ENCODE results near the gene DENR. TPM values are rescaled to one million over a fixed set of nuclear protein-coding genes. Genes with fewer than 3 reads are reported as not detected.

The DENR gene
- total and polyA plus RNA-seq, 12 donors = 13.3 to 52.6 (median 29.7) TPM

DNA sequence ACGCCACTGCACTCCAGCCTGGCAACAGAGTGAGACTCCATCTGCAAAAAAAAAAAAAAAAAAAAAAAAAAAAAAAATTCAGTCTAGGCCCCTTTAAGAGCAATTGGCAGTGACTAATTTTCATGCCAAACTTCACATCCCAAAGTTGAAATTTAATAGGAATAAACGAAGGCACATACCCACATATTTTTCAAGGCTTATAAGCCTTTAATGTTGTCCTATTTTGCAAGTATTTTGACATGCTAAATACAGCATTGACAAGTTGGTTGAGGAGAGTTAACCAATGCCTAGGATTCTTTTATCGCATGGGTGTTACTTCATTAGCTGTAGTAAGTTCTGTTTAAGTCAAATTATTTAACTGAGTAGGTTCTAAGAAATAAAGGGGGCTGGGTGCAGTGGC is 59.2 kb downstream of the DENR start:
- WGBS, 4 donors = 61 to 66% (median 63%) methylated on average over 3 of the region's 3 CpGs
- Histone ChIP-seq H3K9me3 (replicated peaks in 1 of 3) (no peaks in the 10 kb centered on the region), H3K27me3 (no peaks in the 10 kb centered on the region), H3K4me1 (replicated peaks in 1 of 2) (no peaks in the 10 kb centered on the region), H3K27ac (no peak overlapping the region), H3K36me3 (replicated peaks in 1 of 2) (no peaks in the 10 kb centered on the region), H3K4me3 (no peak overlapping the region)
- TF ChIP-seq POLR2A (IDR thresholded peaks at IDR 0.05) (no peak), CTCF (IDR thresholded peaks at IDR 0.05) (no peak)
- intact Hi-C loops (cut with DNase I) = no loop called here
- no peak for DNase-seq

- Histone ChIP-seq H3K9me3 (replicated peaks in 1 of 3) (no peaks in the 10 kb centered on the region), H3K27ac (no peak overlapping the region), H3K27me3 (no peaks in the 10 kb centered on the region), H3K4me3 (no peak overlapping the region), H3K4me1 (replicated peaks in 1 of 2) (no peaks in the 10 kb centered on the region), H3K36me3 (replicated peaks in 1 of 2) (no peaks in the 10 kb centered on the region)
- TF ChIP-seq POLR2A (IDR thresholded peaks at IDR 0.05) (no peak), CTCF (IDR thresholded peaks at IDR 0.05) (no peak)
- intact Hi-C loops (cut with DNase I) = no loop called here
- WGBS, 4 donors = 77 to 86% (median 82%) methylated on average over 9 to 10 of the region's 10 CpGs
- DNase-seq = no peak
Measured at GRCh38 chr12:122813310-122813713, 60.7 kb downstream of the DENR start.

DNA sequence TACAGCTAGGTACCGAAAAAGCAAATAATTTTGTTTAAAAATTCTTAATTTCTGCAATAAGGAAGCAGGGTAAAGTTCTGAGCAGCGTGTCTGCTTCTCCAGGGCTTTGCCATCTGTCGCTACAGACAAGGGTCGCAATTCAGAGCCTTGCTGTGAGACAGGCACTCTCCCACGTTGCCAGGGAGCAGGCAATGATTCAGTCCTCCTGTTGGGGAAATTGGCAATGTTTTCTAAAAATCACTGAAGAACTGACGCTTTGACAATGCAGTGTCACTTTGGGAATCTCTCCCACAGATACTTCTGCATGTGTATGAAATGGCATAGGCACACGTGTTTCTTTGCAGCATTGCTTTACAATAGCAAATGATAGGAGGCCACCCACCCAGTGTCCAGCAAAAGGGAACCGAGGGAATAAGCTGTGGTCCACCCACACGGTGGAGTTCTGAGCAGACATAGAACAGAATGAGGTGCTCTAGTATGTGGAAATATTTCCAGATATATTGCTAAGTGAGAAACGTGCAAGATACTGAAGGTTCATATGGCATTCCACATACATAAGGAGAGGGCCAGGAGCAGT is 66.7 kb downstream of the DENR start:
- DNase-seq = no peak
- Histone ChIP-seq H3K9me3 (replicated peaks in 1 of 3) (no peaks in the 10 kb centered on the region), H3K27me3 (no peaks in the 10 kb centered on the region), H3K4me3 (no peak overlapping the region), H3K27ac (no peak overlapping the region), H3K4me1 (replicated peaks in 1 of 2) (no peaks in the 10 kb centered on the region), H3K36me3 (replicated peaks in 1 of 2) (no peaks in the 10 kb centered on the region)
- intact Hi-C loops (cut with DNase I) = no loop called here
- WGBS, 4 donors = 72 to 78% (median 74%) methylated on average over 10 of the region's 10 CpGs
- TF ChIP-seq CTCF (IDR thresholded peaks at IDR 0.05) (no peak), POLR2A (IDR thresholded peaks at IDR 0.05) (no peak)

DNA sequence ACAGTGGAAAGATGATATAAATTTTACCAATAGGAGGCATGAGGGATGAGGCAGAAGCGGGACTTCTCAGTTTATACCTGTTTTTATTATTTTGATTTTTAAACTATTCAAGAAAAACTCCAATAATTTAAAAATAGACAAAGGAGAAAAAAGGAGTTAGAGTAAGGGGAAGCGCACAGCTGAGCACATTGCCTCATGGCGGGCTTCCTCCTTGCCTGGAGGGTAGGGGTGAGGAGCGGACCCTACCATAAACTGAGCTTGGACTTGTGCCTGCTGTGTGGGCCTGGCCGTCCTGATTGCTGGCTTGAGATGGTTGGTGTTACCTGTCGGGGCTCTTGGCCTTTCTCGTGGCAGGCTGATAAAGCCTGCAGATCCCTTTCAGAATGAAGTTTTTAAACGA is 67.5 kb downstream of the DENR start:
- intact Hi-C loops (cut with DNase I) = no loop called here
- H3K27me3 ChIP-seq = no peaks in the 10 kb centered on the region
- 87 to 92% (median 88%) methylated on average over 8 of the region's 8 CpGs for WGBS, 4 donors
- H3K9me3 ChIP-seq (replicated peaks in 1 of 3) = no peaks in the 10 kb centered on the region
- H3K4me3 ChIP-seq = no peak overlapping the region
- DNase-seq = no peak
- no peak overlapping the region for H3K27ac ChIP-seq
- H3K4me1 ChIP-seq (replicated peaks in 1 of 2) = no peaks in the 10 kb centered on the region
- TF ChIP-seq CTCF (IDR thresholded peaks at IDR 0.05) (no peak), POLR2A (IDR thresholded peaks at IDR 0.05) (no peak)
- no peaks in the 10 kb centered on the region for H3K36me3 ChIP-seq (replicated peaks in 1 of 2)

Small RNAs within 50 kb of the gene (small RNA-seq; reads per million reads assigned to genes)
- gene AC026333.2 (0 reads per million in 2 donors), gene RF00019 (0 reads per million in 2 donors)

Other genes with a start within 250 kb of the DENR start
- 100 to 1,000 TPM in 1 of 9 donors, 10 to 100 TPM in 8; 25.6 to 117 (median 59.5) TPM for gene RSRC2, start 225.9 kb upstream of the DENR start, total RNA-seq
- gene RSRC2, start 225.9 kb upstream of the DENR start, polyA plus RNA-seq = 100 to 1,000 TPM in 1 of 3 donors, 10 to 100 TPM in 2; 65.0 to 142 (median 66.0) TPM
- 10 to 100 TPM in 6 of 9 donors, 1 to 10 TPM in 3; 5.7 to 38.5 (median 11.4) TPM for gene KNTC1, start 225.6 kb upstream of the DENR start, total RNA-seq
- 10 to 100 TPM in 2 of 3 donors, 1 to 10 TPM in 1; 8.0 to 28.0 (median 21.0) TPM for gene KNTC1, start 225.6 kb upstream of the DENR start, polyA plus RNA-seq
- gene HCAR2, start 49.5 kb upstream of the DENR start, total RNA-seq = under 1 TPM in 3 of 9 donors, not detected in 6; 0.14 to 0.26 (median 0.23) TPM
- gene HCAR2, start 49.5 kb upstream of the DENR start, polyA plus RNA-seq = under 1 TPM in 2 of 3 donors, not detected in 1; 0.08 to 0.98 TPM
- under 1 TPM in 3 of 9 donors, not detected in 6; 0.11 to 0.26 (median 0.14) TPM for gene HCAR3, start 36.0 kb upstream of the DENR start, total RNA-seq
- gene HCAR3, start 36.0 kb upstream of the DENR start, polyA plus RNA-seq = under 1 TPM in 1 of 3 donors, not detected in 2; 0.47 TPM
- under 1 TPM in 7 of 9 donors, not detected in 2; 0.07 to 0.34 (median 0.14) TPM for gene HCAR1, start 22.0 kb upstream of the DENR start, total RNA-seq
- under 1 TPM; 0.08 to 0.30 (median 0.09) TPM for gene HCAR1, start 22.0 kb upstream of the DENR start, polyA plus RNA-seq
- under 1 TPM; 0.14 to 0.98 (median 0.42) TPM for gene CCDC62, start 21.7 kb downstream of the DENR start, total RNA-seq
- under 1 TPM; 0.09 to 0.17 (median 0.16) TPM for gene CCDC62, start 21.7 kb downstream of the DENR start, polyA plus RNA-seq
- 100 to 1,000 TPM in 1 of 9 donors, 10 to 100 TPM in 8; 32.2 to 107 (median 40.0) TPM for gene HIP1R, start 82.6 kb downstream of the DENR start, total RNA-seq
- gene HIP1R, start 82.6 kb downstream of the DENR start, polyA plus RNA-seq = 10 to 100 TPM; 21.6 to 70.9 (median 57.5) TPM
- gene VPS37B, start 143.3 kb downstream of the DENR start, total RNA-seq = 10 to 100 TPM; 21.8 to 46.1 (median 29.1) TPM
- 10 to 100 TPM; 11.0 to 52.4 (median 25.7) TPM for gene VPS37B, start 143.3 kb downstream of the DENR start, polyA plus RNA-seq
- gene ABCB9, start 213.6 kb downstream of the DENR start, total RNA-seq = 1 to 10 TPM; 3.6 to 10.0 (median 6.6) TPM
- gene ABCB9, start 213.6 kb downstream of the DENR start, polyA plus RNA-seq = 1 to 10 TPM; 2.0 to 7.5 (median 3.0) TPM
- gene OGFOD2, start 222.4 kb downstream of the DENR start, total RNA-seq = 10 to 100 TPM; 14.8 to 44.8 (median 21.2) TPM
- gene OGFOD2, start 222.4 kb downstream of the DENR start, polyA plus RNA-seq = 10 to 100 TPM in 2 of 3 donors, 1 to 10 TPM in 1; 6.2 to 21.7 (median 16.7) TPM
- 100 to 1,000 TPM; 192 to 384 (median 285) TPM for gene ARL6IP4, start 227.9 kb downstream of the DENR start, total RNA-seq
- gene ARL6IP4, start 227.9 kb downstream of the DENR start, polyA plus RNA-seq = 100 to 1,000 TPM; 198 to 709 (median 531) TPM

All from adrenal gland (tissue), 12 donors.